ENCODE results near the gene MARCHF2.

- TF ChIP-seq CTCF (IDR thresholded peaks at IDR 0.05) (no peak), POLR2A (IDR thresholded peaks at IDR 0.05) (no peak)
Measured at GRCh38 chr19:8459095-8459494, 46.0 kb downstream of the MARCHF2 start.

Measured in vagina (tissue), 2 donors.